HG03135 (cell line): Measurements from ENCODE around the gene SH3PXD2A.
"Not testable (repeated sequence)": the region's sequence is repeated elsewhere in the genome, so short reads cannot be mapped to it uniquely, and the experiment has no call there.

Experiments
- ATAC-seq: cut with Tn5 transposase; IDR thresholded peaks from one replicate; pipeline ENCODE4 v1.9.1; 2021; ENCODE audit warnings: mild to moderate bottlenecking, moderate library complexity; ENCODE audit not compliant: unreplicated experiment

SH3PXD2A gene

DNA sequence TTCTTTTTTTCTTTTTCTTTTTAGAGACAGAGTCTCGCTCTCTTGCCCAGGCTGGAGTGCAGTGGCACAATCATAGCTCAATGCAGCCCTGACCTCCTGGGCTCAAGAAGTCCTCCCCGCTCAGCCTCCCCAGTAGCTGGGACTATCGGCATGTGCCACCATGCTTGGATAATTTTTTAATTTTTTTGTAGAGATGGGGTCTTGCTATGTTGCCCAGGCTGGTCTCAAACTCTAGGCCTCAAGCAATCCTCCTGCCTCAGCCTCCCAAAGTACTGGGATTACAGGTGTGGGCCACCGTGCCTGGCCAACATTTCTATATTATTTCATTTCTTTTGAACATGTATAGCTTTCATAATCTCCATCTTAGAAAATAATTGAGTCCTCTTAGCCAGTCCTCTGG, 42.1 kb downstream of the SH3PXD2A start:
- ATAC-seq = not testable (repeated sequence)

GRCh38 chr10:103812432-103812831, 42.9 kb downstream of the SH3PXD2A start:
- no peak for ATAC-seq

DNA sequence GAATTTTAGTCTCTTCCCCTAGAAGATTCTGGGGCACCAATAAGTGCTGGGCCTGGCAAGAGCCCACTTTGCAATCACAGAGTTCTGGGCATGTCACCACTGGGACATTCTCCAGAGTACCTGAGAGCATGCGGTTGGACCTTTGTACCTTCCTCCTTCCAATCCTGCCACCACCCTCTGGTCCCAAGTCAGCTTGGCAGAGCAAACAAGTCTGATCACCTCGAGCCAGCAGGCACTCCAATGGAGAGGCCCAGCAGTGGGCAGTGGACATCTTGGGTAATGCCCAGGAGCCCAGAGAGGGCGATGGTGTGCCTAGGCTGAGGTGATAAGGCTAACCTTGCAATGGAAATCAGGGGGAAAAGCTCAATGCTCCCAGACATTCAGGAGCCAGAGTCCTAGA, 43.4 kb downstream of the SH3PXD2A start:
- no peak for ATAC-seq

GRCh38 chr10:103811463-103811862, 43.9 kb downstream of the SH3PXD2A start:
- ATAC-seq = no peak

- no peak for ATAC-seq
Observed at GRCh38 chr10:103808780-103809179, 46.6 kb downstream of the SH3PXD2A start.

GRCh38 chr10:103807996-103808395, 47.4 kb downstream of the SH3PXD2A start:
- ATAC-seq = no peak

- no peak for ATAC-seq
Observed at GRCh38 chr10:103806395-103807187, 48.8 kb downstream of the SH3PXD2A start.

- no peak for ATAC-seq
Observed at GRCh38 chr10:103805781-103806180, 49.6 kb downstream of the SH3PXD2A start.

- ATAC-seq = no peak
Observed at GRCh38 chr10:103804871-103805270, 50.5 kb downstream of the SH3PXD2A start.

- ATAC-seq = no peak
Observed at GRCh38 chr10:103803941-103804340, 51.4 kb downstream of the SH3PXD2A start.

DNA sequence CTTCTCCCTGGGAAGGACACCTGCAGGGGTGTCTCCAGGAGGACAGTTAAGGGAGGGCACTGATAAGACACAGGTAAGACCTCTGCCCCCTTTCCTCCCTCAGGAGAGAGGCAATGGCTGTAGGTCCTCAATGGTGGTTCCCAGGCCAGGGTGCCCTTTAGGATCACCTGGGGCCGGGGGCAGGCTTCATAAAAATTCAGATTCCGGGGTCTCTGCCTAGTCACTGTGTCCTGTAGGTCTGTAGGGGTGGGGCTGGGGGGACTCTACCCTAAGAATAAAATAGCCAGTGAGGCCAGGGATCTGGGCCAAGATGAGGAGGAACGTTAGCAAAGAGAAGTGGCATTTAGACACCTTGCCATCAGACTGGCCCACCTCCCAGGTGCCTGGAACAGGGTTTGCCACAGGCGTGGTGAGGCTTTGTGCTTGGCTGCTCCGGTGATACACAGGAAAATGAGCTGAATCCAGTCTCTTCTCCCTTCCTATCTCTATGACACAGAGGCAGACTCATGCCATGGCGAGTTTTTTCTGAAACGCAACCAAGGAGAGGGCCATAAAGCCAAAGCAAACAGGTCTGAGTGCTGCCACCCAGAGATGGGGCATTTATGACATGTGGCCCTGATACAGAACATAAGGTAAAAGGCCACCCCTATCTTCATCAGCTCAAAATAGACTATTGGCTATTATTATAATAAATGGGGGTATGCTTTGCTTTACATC, 52.6 kb downstream of the SH3PXD2A start:
- ATAC-seq = no peak

GRCh38 chr10:103802081-103802480, 53.3 kb downstream of the SH3PXD2A start:
- ATAC-seq = no peak

DNA sequence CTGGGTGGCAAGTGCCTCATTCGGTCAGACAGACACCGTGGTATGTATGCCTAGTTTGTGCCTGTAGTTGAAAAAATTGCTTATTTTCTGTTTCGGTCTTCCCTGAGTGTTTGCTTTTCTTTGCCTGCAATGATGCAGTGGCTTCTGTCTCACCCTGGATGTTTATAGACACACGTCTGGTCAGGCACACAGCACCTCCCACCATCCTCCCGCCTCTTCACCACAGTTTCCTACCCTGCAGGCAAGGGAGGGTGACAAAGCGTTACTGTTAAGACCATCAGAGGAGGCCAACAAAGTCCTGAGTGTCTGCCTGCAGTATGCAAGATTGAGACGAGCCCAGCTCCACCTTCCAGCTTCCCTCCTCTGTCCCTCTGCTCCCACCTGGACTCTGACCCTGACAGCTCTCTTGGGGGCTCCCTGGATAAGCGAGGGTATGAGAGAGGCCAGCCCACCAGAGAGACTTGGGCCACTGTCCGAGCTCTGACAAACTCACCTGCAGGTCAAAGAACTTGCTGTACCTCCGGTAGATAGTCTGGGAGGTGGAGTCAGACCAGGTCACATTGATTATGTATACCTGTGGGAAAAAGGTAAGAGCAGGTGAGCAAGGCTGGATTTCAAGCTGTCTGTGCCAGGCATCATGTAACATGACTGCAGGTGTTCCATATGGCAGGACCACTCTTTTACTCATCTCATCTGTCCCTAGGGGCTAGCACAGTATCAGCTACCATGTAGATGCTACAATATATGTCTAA, 54.4 kb downstream of the SH3PXD2A start:
- no peak for ATAC-seq

GRCh38 chr10:103800089-103800488, 55.3 kb downstream of the SH3PXD2A start:
- no peak for ATAC-seq

- ATAC-seq = no peak
Observed at GRCh38 chr10:103799341-103799740, 56.0 kb downstream of the SH3PXD2A start.

GRCh38 chr10:103798511-103798910, 56.9 kb downstream of the SH3PXD2A start:
- ATAC-seq = no peak

GRCh38 chr10:103797857-103798256, 57.5 kb downstream of the SH3PXD2A start:
- no peak for ATAC-seq

DNA sequence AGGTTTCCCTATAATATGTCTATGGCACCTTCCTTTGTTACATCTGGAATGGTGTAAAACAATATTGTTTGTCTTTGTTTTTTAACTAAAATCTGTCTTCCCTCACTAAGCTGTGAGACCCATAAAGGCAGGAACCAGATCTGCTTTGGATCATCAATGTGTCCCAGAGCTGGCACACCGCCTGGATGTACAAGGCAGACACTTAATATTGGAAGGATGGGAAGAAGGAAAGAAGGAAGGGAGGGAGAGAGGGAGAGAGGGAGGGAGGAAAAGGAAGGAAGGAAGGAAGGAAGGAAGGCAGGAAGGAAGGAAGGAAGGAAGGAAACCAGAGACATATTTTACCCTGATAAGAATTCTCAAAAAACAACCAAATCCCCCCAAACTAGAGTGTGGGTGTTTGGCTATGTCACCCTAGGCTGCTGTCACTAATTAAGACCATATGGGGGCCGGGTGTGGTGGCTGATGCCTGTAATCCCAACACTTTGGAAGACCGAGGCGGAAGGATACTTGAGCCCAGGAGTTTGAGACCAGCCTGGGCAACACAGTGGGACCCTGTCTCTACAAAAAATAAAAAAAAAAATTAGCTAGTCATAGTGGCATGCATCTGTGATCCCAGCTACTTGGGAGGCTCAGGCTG, 59.6 kb downstream of the SH3PXD2A start:
- no peak for ATAC-seq

- ATAC-seq = no peak
Observed at GRCh38 chr10:103794996-103795395, 60.4 kb downstream of the SH3PXD2A start.

GRCh38 chr10:103793920-103794883, 61.2 kb downstream of the SH3PXD2A start:
- no peak for ATAC-seq
